ENCODE measurements around the gene KRT71.

KRT71 gene

GRCh38 chr12:52519826-52520662, 32.9 kb downstream of the KRT71 start, which contains the start of gene KRT5:
TSS of gene KRT5 (minus strand) at chr12:52520394. CDS start at chr12:52520296, 98 bp downstream.
- Histone ChIP-seq H3F3A (ENCODE audit: low read depth) (no peaks in the 10 kb centered on the region), H4K20me1 (ENCODE audit: insufficient read depth, low read length, poor library complexity, severe bottlenecking) (no peaks in the 10 kb centered on the region), H3K79me2 (ENCODE audit: insufficient read depth, low read length) (no peaks in the 10 kb centered on the region), H3K36me3 (ENCODE audit: insufficient read depth, low read length) (no peaks in the 10 kb centered on the region), H3K4me3 (ENCODE audit: low read length, poor library complexity, severe bottlenecking) (no peak within 1 kb of the TSS), H3K27me3 (ENCODE audit: insufficient read depth, low read length, poor library complexity, severe bottlenecking) (no peaks in the 10 kb centered on the region), H3K9me3 (ENCODE audit: insufficient read depth, low read depth, low read length) (no peaks in the 10 kb centered on the region), H3K4me1 (ENCODE audit: insufficient read depth, low read length, poor library complexity, severe bottlenecking) (no peaks in the 10 kb centered on the region), H2AFZ (ENCODE audit: low read length) (no peak within 1 kb of the TSS), H3K9me2 (replicated peaks; ENCODE audit: low read depth, low read length) (no peaks in the 10 kb centered on the region), H3K4me2 (ENCODE audit: low read depth, low read length, poor library complexity, severe bottlenecking) (no peak within 1 kb of the TSS), H3K9ac (ENCODE audit: low read depth, low read length, poor library complexity, severe bottlenecking) (no peak within 1 kb of the TSS)
- TF ChIP-seq, protein P1, sequence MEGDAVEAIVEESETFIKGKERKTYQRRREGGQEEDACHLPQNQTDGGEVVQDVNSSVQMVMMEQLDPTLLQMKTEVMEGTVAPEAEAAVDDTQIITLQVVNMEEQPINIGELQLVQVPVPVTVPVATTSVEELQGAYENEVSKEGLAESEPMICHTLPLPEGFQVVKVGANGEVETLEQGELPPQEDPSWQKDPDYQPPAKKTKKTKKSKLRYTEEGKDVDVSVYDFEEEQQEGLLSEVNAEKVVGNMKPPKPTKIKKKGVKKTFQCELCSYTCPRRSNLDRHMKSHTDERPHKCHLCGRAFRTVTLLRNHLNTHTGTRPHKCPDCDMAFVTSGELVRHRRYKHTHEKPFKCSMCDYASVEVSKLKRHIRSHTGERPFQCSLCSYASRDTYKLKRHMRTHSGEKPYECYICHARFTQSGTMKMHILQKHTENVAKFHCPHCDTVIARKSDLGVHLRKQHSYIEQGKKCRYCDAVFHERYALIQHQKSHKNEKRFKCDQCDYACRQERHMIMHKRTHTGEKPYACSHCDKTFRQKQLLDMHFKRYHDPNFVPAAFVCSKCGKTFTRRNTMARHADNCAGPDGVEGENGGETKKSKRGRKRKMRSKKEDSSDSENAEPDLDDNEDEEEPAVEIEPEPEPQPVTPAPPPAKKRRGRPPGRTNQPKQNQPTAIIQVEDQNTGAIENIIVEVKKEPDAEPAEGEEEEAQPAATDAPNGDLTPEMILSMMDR (conservative IDR thresholded peaks at IDR 0.05; ENCODE audit: low read length), result no peak
- TF ChIP-seq EZH2phosphoT487 (IDR thresholded peaks at IDR 0.05; ENCODE audit: borderline replicate concordance), result no peak

GRCh38 chr12:52519387-52519703, 33.6 kb downstream of the KRT71 start:
- no peaks in the 10 kb centered on the region for H3F3A ChIP-seq (ENCODE audit: low read depth)
- no peak overlapping the region for H3K4me2 ChIP-seq (ENCODE audit: low read depth, low read length, poor library complexity, severe bottlenecking)
- H3K4me1 ChIP-seq (ENCODE audit: insufficient read depth, low read length, poor library complexity, severe bottlenecking), result no peaks in the 10 kb centered on the region
- H3K36me3 ChIP-seq (ENCODE audit: insufficient read depth, low read length), result no peaks in the 10 kb centered on the region
- TF ChIP-seq, protein P1 (conservative IDR thresholded peaks at IDR 0.05; ENCODE audit: low read length), result no peak
- no peak for TF ChIP-seq EZH2phosphoT487 (IDR thresholded peaks at IDR 0.05; ENCODE audit: borderline replicate concordance)
- no peaks in the 10 kb centered on the region for H3K79me2 ChIP-seq (ENCODE audit: insufficient read depth, low read length)
- no peaks in the 10 kb centered on the region for H3K9me2 ChIP-seq (replicated peaks; ENCODE audit: low read depth, low read length)
- H3K27me3 ChIP-seq (ENCODE audit: insufficient read depth, low read length, poor library complexity, severe bottlenecking), result no peaks in the 10 kb centered on the region
- no peak overlapping the region for H3K4me3 ChIP-seq (ENCODE audit: low read length, poor library complexity, severe bottlenecking)
- no peaks in the 10 kb centered on the region for H4K20me1 ChIP-seq (ENCODE audit: insufficient read depth, low read length, poor library complexity, severe bottlenecking)
- H3K9ac ChIP-seq (ENCODE audit: low read depth, low read length, poor library complexity, severe bottlenecking), result no peak overlapping the region
- no peak overlapping the region for H2AFZ ChIP-seq (ENCODE audit: low read length)
- no peaks in the 10 kb centered on the region for H3K9me3 ChIP-seq (ENCODE audit: insufficient read depth, low read depth, low read length)

DNA sequence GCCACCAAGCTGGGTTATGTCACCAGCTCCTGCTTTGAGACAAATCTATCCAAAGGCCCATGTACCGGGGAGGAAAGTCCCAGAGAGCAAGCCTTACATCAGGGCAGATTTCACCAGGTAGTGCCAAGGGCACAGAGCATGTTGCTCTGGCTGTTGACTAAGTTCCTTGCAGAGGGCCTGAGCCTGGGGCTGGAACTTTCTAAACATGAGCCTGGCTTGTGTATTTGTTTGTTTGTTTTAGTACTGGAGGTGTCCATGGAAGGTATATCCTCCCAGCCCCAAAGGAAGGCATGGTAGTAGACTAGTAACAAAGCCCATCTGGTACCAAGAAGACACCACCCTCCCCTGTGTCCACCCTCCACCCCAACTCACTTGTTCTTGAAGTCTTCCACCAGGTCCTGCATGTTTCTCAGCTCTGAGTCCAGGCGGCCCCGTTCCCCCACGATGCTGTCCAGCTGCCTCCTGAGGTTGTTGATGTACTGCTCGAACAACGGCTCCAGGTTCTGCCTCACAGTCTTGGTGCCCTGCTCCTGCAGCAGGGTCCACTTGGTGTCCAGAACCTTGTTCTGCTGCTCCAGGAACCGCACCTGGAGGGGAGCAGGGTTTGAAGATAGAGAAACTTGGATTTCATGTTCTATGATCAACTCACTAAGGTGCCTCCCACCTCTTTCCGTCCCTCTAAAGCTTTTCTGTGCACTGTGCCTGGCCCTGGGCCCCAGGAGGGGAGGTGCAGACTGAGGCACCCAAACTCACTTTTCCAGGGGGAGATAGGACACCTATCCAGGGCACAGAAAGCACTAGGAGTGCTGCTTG, 34.2 kb downstream of the KRT71 start:
- Histone ChIP-seq H3K36me3 (ENCODE audit: insufficient read depth, low read length) (no peaks in the 10 kb centered on the region), H3K4me2 (ENCODE audit: low read depth, low read length, poor library complexity, severe bottlenecking) (no peak overlapping the region), H3K4me3 (ENCODE audit: low read length, poor library complexity, severe bottlenecking) (no peak overlapping the region), H3F3A (ENCODE audit: low read depth) (no peaks in the 10 kb centered on the region), H3K9me3 (ENCODE audit: insufficient read depth, low read depth, low read length) (no peaks in the 10 kb centered on the region), H3K9ac (ENCODE audit: low read depth, low read length, poor library complexity, severe bottlenecking) (no peak overlapping the region), H2AFZ (ENCODE audit: low read length) (no peak overlapping the region), H3K9me2 (replicated peaks; ENCODE audit: low read depth, low read length) (no peaks in the 10 kb centered on the region), H3K4me1 (ENCODE audit: insufficient read depth, low read length, poor library complexity, severe bottlenecking) (no peaks in the 10 kb centered on the region), H3K79me2 (ENCODE audit: insufficient read depth, low read length) (no peaks in the 10 kb centered on the region), H3K27me3 (ENCODE audit: insufficient read depth, low read length, poor library complexity, severe bottlenecking) (no peaks in the 10 kb centered on the region), H4K20me1 (ENCODE audit: insufficient read depth, low read length, poor library complexity, severe bottlenecking) (no peaks in the 10 kb centered on the region)
- TF ChIP-seq, protein P1 (conservative IDR thresholded peaks at IDR 0.05; ENCODE audit: low read length), result no peak
- no peak for TF ChIP-seq EZH2phosphoT487 (IDR thresholded peaks at IDR 0.05; ENCODE audit: borderline replicate concordance)

All from Loucy (cell line).